ENCODE measurements around the gene GPR78.
"Not testable (repeated sequence)": the region's sequence is repeated elsewhere in the genome, so short reads cannot be mapped to it uniquely, and the experiment has no call there.

The GPR78 gene

GRCh38 chr4:8560265-8561047, 19.7 kb upstream of the GPR78 start:
- DNase-seq (ENCODE audit: low read depth in 2 of 2, low spot score in 1 of 2) = no peak

GRCh38 chr4:8564595-8564994, 15.6 kb upstream of the GPR78 start:
- no peak for DNase-seq (ENCODE audit: low read depth in 2 of 2, low spot score in 1 of 2)

- DNase-seq (ENCODE audit: low read depth in 2 of 2, low spot score in 1 of 2) = no peak
Observed at GRCh38 chr4:8568068-8568668, 12.0 kb upstream of the GPR78 start.

GRCh38 chr4:8570201-8570600, 10.0 kb upstream of the GPR78 start:
- DNase-seq (ENCODE audit: low read depth in 2 of 2, low spot score in 1 of 2) = no peak

GRCh38 chr4:8571702-8572685, 8.2 kb upstream of the GPR78 start:
- no peak for DNase-seq (ENCODE audit: low read depth in 2 of 2, low spot score in 1 of 2)

GRCh38 chr4:8573266-8573665, 6.9 kb upstream of the GPR78 start:
- DNase-seq (ENCODE audit: low read depth in 2 of 2, low spot score in 1 of 2) = no peak

GRCh38 chr4:8574796-8575370, 5.3 kb upstream of the GPR78 start:
- DNase-seq (ENCODE audit: low read depth in 2 of 2, low spot score in 1 of 2) = no peak

GRCh38 chr4:8575457-8575856, 4.7 kb upstream of the GPR78 start:
- no peak for DNase-seq (ENCODE audit: low read depth in 2 of 2, low spot score in 1 of 2)

GRCh38 chr4:8576591-8576990, 3.6 kb upstream of the GPR78 start:
- DNase-seq (ENCODE audit: low read depth in 2 of 2, low spot score in 1 of 2) = not testable (repeated sequence)

GRCh38 chr4:8577046-8577445, 3.1 kb upstream of the GPR78 start:
- no peak for DNase-seq (ENCODE audit: low read depth in 2 of 2, low spot score in 1 of 2)

GRCh38 chr4:8577972-8578371, 2.2 kb upstream of the GPR78 start:
- DNase-seq (ENCODE audit: low read depth in 2 of 2, low spot score in 1 of 2) = no peak

- no peak for DNase-seq (ENCODE audit: low read depth in 2 of 2, low spot score in 1 of 2)
Observed at GRCh38 chr4:8578717-8579116, 1.5 kb upstream of the GPR78 start.

- DNase-seq (ENCODE audit: low read depth in 2 of 2, low spot score in 1 of 2) = no peak
Observed at GRCh38 chr4:8579526-8580320, 469 bp upstream of the GPR78 start.

GRCh38 chr4:8581094-8581861, 1.1 kb downstream of the GPR78 start:
- DNase-seq (ENCODE audit: low read depth in 2 of 2, low spot score in 1 of 2) = no peak

- no peak for DNase-seq (ENCODE audit: low read depth in 2 of 2, low spot score in 1 of 2)
Observed at GRCh38 chr4:8582016-8582415, 1.8 kb downstream of the GPR78 start.

- no peak for DNase-seq (ENCODE audit: low read depth in 2 of 2, low spot score in 1 of 2)
Observed at GRCh38 chr4:8582436-8582835, 2.2 kb downstream of the GPR78 start.

- DNase-seq (ENCODE audit: low read depth in 2 of 2, low spot score in 1 of 2) = no peak
Observed at GRCh38 chr4:8582941-8583654, 2.9 kb downstream of the GPR78 start.

GRCh38 chr4:8583655-8584025, 3.4 kb downstream of the GPR78 start:
- DNase-seq (ENCODE audit: low read depth in 2 of 2, low spot score in 1 of 2) = no peak

- DNase-seq (ENCODE audit: low read depth in 2 of 2, low spot score in 1 of 2) = no peak
Observed at GRCh38 chr4:8585186-8585585, 5.0 kb downstream of the GPR78 start.
